ENCODE data around the gene TTC28.

The TTC28 gene

DNA sequence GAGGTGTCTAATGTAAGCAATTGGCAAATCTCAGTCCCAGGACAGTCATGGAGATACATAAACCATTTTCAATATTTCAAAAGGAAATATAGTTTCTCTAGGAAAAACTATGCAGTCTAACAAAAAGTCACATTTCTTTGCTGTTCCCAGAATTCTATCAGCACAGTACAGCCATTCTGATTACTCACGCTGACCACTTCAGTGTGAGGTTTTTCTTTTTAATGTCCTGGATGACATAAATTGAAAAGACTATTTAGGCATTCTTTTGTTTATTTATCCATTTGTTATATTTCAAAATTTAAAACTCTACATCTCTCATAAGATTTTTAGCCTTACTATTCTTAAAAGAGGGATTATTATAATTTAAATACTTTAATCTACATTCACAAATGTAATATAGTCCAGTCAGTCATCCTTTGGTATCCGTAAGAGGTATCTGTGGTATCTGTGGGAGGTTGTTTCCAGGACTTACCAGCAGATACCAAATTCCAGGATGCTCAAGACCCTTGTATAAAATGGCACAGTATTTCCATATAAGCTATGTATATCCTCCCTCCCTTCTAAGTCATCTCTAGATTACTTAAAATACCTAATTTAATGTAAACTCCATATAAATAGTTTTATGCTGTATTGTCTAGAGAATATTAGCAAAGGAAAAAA, 429.5 kb downstream of the TTC28 start:
- DNase-seq = no peak

DNA sequence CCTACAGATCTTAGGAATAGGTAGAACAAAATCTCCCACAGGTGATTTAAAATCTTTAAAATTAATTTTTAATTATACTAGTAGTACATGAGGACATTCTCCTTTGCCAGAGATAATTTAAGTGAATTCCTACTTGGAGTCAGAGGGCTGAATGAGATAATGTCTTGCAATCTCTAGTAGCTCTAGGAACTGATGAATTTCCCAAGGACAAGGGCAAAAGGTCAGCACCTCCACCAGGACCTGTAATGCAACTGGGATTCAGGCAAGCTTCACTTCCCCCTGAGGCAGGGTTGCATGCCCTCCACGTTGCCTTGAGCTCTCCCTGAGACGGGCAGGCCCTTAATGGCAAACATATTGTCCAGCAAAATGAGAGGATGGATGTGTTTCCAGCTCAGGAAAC, 430.2 kb downstream of the TTC28 start:
- DNase-seq = no peak

DNA sequence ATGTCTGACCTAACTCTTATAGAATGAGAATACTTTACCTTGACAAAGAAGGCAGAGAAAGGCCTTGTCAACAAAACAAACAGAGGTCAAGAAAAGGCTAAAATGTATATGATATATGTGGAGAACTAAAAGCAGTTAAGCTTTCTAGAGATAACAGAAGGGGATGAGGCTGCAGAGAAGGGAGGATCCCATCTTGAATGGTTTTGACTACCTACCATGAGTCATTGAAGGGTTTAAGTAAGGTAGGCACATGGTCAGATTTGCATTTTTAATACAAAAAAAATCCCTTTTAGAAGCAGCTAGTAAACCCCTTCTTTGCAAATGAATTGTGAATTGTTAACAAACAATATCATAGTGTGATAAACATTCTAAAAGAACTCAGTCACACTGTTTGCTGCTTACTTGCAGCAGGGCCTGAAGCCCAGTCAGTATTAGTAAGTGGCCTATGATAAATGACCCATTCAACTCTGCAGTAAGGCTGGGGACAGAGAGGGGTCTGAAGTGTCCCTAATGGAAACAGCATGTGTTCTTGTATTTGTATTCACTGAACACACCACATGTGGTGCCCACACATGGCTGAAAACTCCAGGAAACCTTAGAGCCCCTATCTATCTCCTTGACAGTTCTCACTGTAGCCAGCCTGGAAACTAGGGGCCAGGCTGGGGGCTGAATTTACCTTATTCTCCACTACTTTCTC, 431.8 kb downstream of the TTC28 start:
- DNase-seq = peak; percentile 19

DNA sequence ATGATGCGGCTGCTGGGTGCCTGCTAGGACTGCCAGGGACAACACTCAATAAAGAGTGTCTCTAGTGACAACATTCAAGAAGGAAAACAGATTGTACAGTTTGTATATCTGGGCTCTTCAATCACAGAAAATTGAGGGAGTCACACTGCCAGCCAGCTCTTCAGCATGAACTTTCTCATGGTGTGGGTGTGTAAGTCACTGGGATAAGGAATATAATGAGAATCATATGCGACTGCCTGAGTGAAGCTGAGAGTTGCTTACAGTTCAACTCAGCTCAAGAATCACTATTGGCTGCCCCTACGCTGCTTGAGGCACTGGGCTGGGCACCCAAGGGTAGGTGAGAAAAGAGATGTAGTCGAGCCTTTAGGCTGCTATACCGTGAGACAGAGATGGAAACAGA, 432.5 kb downstream of the TTC28 start:
- DNase-seq = no peak

DNA sequence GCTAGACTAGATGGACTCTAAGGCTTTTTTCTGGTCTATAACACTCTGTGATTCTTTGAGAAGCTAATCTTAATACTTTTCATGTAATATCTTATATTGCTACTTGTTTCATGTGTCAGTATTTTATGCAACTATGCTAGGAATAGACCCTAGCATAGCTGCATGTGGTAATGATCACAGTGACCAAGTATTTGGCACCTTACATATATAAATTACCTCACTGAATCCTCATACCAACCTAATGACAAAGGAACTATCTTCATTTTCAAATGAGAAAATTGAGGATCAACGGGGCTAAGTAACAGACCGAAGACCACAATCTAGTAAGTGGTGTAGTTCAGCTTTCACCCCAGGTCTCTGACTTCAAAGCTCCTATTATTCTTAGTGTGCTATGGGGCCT, 433.2 kb downstream of the TTC28 start:
- DNase-seq = no peak

DNA sequence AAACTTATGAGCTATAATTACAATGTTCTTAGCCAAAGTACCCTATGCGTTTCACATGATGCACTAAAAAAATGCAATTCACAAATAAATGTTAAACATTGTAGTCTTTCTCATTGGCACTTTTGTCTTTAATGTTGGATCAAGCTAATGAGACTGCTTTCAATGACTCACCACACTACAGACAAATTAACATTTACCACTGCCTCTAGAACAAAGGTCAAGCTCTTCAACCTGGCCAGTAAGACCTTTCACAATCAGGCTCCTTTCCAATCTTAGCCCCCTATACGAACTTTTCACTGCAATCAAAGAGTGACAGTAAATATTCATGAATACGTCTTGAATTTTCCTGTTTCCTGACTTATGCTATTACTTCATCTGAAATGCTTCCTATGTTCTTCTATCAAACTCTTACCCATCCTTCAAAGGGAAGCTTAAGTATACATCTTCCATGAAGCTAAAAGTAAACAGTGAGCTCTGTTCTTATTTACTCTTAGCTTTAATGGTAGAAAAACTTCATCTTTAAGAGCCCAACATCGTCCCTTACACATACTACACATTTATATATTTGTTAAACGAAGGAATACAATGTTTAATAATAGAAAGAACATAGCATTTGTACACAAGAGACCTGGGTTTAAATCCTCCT, 433.9 kb downstream of the TTC28 start:
- DNase-seq = no peak

DNA sequence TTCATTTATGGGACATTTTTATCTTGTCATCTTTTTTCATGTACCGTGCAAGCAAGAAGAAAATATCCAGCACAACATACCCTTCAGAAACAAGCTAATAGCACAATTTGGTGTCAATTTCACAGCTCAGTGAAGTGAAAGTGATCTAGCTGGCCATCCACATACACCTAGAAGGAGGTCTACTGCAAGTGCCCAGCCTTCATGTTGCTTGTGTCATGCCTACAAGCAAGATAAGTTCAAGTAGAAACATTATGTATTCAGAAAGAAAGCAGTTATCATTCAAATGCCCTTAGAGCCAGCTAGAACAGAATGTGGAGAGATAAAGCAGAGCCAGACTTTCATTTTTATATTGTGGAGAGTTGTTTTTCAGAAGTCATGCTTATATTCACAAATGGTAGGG, 434.9 kb downstream of the TTC28 start:
- no peak for DNase-seq

DNA sequence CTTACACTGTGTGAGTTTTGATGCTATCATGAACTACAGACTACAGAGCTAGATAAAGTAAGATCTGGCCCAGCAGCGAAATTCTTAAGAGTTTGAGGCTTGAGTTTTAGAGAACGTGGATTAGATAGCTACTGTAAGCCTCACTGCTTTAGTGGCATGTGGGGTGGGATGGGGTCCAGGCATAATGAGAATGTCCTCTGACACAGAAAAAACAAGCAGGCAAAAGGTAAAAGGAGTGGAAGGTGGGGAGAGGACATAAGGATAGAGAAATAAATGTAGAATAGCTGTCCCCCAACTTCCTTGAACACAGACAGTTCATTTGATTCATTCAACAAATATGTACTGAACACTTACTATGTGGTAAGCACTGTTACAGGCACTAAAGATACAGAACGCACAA, 436.1 kb downstream of the TTC28 start:
- DNase-seq = no peak

DNA sequence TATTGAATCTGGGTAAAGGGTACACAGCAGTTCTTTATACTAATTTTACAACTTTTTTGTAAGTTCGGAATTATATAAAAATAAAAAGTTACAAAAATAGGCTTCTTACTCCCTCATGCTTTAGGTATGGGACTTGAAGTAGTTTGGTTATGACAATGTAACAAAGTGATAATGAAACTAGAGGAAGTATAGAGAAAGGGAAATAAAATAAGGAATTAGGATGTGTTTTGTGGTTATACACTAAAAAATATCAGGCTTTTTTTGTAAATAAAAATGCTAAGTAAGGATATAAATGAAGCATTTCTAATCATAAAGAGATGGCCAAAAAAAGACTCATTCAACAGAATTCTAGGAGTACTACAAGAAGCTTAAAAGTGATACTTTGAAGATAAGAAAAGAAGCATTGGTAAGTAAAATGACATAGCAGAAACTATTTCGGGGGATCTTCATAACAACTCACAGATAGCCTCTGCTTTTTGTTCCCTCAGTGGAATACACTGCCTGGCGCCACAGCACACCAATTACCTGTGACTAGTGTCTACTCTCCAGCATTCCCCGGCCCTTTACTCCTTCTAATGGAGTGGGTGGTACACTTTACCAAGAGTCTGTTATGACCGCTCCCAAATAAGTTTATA, 437.9 kb downstream of the TTC28 start:
- no peak for DNase-seq

DNA sequence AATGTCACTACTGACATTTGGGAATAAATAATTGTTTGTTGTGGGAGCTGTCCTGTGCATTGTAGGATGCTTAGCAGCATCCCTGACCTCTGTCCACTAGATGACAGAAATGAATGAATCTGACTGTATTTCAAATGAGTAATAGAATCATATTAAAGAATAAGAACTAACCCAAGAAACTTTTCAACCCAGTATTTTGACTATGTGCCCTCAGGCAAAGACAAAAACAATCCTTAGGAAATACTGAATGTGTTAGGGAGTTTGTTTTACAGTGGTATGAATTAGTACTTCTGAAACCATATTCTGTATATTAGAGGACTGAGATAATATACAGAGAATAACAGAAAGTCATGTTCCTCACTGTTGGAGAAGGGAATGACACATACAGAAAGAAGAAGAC, 439.7 kb downstream of the TTC28 start:
- no peak for DNase-seq

DNA sequence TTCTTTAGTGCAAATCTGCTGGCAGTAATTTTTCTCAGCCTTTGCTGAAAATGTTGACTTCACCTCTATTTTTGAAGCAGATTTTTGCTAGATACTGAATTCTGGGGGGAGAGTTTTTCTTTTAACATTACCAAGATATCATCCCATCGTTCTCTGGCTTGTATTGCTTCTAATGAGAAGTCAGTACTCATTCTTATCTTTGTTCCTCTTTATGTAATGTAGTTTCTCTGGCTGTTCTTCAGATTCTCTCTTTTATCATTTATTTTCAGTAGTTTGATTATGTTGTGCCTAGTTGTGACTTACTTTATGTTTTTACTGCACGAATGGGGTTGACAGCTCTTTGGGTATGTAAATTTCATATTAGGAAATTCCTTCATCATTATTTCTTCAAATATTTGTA, 441.9 kb downstream of the TTC28 start:
- no peak for DNase-seq

DNA sequence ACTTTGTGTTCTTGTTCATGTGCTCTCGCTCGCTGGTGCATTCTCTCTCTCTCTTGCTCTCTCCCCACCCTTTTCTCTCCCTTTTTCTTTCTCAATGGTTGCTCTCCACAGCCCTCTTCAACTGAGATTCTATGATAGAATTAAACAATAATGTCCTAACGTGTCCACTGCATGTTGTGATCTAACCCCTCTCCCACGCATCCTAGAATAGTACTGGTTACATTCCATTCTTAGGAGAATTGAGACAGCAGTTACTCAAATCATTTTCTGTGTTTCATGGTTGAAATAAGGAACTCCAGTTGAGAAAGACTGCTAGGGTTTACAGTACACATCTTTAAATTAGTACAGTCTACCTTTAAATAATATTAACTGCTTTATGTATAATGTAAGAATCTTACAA, 442.5 kb downstream of the TTC28 start:
- DNase-seq = no peak

DNA sequence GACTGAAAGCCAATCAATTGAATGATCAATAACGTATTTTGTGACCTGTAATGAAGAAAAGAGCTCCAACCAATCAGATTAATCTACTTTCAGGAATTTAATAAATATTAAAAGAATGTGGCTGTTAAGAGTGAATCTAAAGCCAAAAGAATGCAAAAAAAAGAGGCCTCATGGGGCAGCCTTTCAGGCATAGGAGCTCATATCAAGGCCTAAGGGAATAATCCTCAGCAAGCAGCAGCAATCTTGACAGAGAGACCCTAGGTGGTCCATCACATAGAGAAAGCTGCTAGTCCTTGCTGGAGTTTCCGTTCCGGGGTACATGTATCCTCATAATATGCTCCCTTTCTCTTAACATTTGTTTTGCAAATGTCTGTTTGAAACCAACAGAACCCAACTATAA, 447.4 kb downstream of the TTC28 start:
- no peak for DNase-seq

DNA sequence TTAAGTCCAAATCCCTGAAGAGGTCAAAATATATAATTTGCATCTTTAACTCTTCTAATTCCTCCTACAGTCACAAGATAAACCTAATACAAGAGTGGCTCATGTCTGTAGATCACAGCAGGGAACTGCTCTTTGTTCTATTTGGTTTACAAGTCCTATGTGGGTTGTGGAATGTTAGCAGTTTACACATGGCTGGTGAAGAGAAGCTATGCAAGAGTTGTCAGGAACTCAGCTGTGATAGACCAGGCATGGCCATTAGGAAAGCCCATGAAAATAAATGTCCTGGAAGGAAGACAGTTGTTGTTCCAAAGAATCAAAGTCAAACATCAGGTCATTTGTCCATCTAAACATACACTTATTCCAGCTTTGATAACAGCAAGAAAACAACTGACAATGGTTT, 448.2 kb downstream of the TTC28 start:
- no peak for DNase-seq

DNA sequence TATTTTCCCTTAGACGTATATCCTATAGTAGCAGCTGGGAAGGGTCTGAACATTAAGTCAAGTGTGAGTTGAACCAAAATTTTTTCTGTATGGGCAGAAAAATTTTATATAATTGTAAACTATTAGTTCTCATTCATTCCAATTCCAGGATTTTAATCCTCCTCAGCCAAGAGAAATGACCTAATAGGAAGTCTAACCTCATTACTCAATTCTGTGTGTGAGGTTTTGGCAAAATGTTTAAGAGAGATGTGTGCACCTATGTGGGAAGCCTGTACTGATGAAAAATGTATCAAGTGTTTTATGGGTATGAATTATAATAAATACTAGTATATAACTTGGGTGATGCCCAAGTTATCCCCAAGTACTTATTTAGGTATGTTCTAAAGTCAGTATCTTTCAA, 449.0 kb downstream of the TTC28 start:
- no peak for DNase-seq

DNA sequence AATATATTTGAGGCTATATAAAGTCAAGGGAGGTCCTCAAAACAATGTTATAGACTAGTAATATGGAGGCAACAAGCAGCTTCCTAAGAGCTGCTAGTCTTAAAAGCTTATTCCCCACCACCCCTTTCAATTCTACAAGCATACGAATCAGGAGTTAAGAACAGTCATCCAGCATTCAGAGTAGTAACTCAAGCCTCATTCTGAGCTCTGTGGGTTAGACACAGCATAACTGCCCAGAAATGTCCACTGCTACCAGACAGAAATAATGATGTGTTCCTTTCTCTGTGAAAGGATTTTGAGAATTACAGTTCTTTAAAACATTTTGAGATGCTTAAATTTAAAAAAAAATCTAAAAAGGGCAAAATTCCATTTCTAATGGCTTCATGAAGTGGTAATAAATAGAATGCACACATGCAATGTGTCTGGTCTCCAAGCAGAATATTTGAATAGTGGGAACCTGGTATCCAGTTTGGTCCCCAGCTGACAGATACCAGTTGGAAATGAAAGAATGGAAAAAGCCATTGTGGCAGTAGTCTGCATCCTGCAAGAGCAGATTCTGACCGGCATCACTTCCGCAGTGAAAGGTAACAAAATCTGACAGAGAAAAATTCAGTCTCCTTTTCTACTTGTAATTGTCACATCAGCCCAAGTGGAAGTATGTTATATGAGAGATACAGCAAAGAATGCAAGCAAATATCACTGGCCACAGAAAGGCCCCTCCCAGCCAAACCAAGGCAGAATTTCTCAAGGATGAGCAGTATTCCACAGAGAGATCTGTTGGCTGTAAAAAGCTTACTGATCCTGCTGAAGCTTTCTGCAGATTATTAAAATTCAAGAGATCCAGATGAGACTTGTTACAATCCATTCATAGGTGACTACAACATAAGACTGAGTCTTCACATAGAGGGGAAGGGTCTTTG, 449.8 kb downstream of the TTC28 start:
- DNase-seq = no peak

DNA sequence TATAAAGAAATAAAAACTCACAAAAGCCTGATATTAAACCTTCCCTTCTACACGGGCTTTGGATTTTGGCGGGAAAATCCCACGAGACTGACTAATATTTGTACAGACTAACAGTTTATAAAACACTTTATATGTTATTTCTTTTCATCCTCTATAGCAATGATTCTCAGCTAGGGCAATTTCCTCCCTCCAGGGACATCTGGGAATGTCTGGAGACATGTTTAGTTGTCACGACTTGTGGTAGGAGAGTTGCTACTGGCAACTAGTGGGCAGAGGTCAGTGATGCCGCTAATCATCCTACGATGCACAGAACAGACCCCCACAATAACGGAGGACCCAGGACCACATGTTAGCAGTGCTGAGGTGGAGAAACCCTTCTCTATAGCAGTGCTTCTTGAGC, 455.8 kb downstream of the TTC28 start:
- DNase-seq = no peak

DNA sequence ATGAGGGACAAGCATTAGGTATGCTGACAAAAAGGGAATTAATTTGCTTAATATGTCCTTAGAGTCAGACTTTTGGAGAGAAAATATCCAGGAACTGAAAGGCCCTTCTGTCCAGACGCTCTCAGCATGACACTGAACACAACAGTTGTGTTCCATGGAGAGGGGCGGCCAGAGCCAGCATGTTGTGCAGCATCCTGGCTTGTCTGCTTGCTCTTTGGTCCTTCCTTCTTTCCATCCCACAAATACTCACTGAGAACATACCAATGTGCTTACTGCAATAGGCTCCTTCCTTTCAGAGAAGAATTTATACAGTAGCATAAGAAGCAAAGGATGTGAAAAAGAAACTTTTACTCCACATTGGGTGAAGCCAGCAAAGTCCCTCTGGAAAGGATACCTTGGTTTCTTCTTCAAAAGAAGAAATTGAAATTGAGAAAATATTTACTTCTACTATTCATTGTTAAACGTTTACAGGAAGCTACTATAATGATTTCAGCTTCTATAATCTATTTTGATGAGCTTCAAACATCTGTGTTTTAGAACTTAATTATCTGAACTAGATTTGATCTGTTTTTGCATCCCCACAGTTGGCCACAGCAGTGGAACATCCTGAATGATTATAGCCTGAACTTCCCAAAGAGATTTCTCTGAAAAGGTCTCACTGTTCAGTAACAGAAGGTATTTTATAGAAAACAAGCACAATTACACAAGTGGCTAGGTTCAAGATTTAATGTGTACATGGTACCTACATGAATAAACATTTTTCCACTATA, 456.5 kb downstream of the TTC28 start:
- DNase-seq = no peak

DNA sequence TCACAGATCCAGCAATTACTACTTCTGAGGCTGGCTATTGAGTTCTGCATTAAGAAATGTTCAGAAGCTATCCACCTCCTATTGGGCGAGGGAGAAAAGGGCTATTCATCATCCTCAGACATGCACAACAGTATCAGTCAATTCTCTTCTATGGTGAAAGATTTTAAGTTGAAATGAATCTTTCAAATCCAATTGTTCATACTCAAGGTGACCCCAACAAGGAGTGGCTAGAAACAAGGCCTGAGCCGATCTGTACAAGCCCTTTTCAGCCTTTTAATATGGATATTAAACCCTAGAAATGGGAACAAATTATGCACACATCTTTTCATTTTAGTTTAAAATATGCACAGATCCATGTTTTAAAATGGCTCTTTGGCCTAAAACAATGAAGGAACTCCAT, 457.1 kb downstream of the TTC28 start:
- DNase-seq = no peak

DNA sequence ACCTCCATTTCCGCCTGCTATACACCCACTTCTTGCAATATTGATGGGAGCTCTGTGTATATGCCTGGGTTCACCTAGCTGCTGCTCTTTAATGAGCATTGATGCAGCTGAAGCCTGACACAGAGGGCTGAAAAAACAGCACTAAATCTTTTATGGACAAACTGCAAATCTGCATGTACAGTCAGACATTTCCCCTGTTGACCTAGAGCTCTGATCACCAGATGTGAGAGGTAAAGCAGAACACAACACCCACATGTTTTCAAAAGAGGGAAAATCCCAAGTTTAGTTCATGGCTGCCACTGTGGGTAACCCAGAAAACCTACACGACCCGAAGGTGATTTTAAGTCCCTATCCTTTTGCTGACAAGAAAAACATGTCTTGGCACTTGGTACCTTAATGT, 457.6 kb downstream of the TTC28 start:
- no peak for DNase-seq

DNA sequence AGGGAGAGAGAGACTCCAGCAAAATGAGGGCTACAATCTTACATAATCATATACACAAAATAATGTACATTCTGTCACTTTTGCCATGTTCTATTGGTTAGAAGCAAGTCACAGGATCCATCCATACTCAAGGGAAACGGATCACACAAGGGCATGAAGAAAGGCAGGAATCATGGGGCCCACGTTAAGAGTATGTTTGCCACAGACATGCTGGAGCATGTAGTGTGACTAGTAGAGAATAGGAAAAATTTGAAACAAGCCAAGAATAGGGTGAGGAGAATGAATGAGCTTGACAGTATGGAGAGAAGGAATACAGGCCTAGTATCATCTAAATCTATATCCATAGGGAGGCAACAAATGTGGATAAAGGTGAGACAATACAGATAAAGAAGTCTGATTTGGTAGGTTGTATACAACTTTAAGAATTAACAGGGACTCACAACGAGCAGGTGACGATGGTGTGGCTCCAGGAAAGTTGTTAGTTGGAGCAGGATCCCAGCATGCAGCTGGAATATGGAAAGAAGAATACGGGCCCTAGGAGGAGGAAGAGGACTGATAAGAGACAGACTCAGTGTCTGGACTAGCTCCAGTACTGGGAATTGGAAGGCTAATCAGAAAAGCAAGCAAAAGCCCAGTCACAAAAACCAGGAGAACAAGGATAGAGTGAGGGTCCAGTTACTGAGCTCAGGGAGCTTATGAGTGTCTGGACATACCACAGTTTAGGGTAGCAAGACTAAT, 458.8 kb downstream of the TTC28 start:
- DNase-seq = no peak
